HEK293 (cell line): ENCODE data around the gene GNG7.

ENCODE experiments used
- CTCF ChIA-PET: fragments of 350-600 bp; formaldehyde crosslinking; extraction: SDS; loops from one replicate; lab custom pipeline; 2021; ENCODE audit warnings: antibody characterized with exemption; lab: Yijun Ruan, JAX
- POLR2A ChIA-PET: fragments of 300-600 bp; formaldehyde crosslinking; extraction: SDS; loops from one replicate; lab custom pipeline; 2020; ENCODE audit warnings: antibody characterized with exemption, inconsistent platforms; lab: Yijun Ruan, JAX
- H3K27ac ChIP-seq: fragments of 200-500 bp; sonication (Bioruptor generic); 2 replicates; pipeline ENCODE4 v1.5.1; 2014; ENCODE audit warnings: low read depth, low read length, control low read depth, inconsistent platforms; ENCODE audit errors: extremely low read depth
- H3K36me3 ChIP-seq, 2 experiments: fragments of 200-500 bp in 1 of 2; sonication (Bioruptor generic) in 1 of 2; 1 replicate in 1 of 2; 2 replicates in 1 of 2; pipeline ENCODE4 v1.5.1; 2014 to 2017; ENCODE audit warnings: inconsistent platforms in 2 of 2, low read length in 2 of 2; ENCODE audit not compliant: control insufficient read depth in 2 of 2, insufficient read depth in 1 of 2
- H3K4me1 ChIP-seq: fragments of 200-500 bp; sonication (Bioruptor generic); 2 replicates; pipeline ENCODE4 v1.5.1; 2014; ENCODE audit warnings: mild to moderate bottlenecking, low read length, inconsistent platforms; ENCODE audit not compliant: control insufficient read depth, insufficient read depth
- H3K4me3 ChIP-seq: 2 replicates; pipeline ENCODE4 v1.5.1; 2011; ENCODE audit warnings: low read depth, mild to moderate bottlenecking, control low read depth, low read length, moderate library complexity
- H3K9me3 ChIP-seq: fragments of 200-500 bp; sonication (Bioruptor generic); 2 replicates; pipeline ENCODE4 v1.5.1; 2014; ENCODE audit warnings: low read depth, low read length, inconsistent platforms; ENCODE audit not compliant: control insufficient read depth, insufficient read depth
- BCL6B ChIP-seq: fragments of 450-650 bp; formaldehyde crosslinking; IDR thresholded peaks from 2 replicates; pipeline ENCODE4 v1.5.1; 2017; ENCODE audit warnings: missing biosample characterization, missing genetic modification characterization
- CTCF ChIP-seq: fragments of 450-650 bp; formaldehyde crosslinking; IDR thresholded peaks from 2 replicates; pipeline ENCODE4 v1.5.1; 2016; ENCODE audit warnings: missing biosample characterization, missing genetic modification characterization
- FEZF1 ChIP-seq: fragments of 450-650 bp; formaldehyde crosslinking; IDR thresholded peaks from 2 replicates; pipeline ENCODE4 v1.5.1; 2016; ENCODE audit warnings: missing biosample characterization, missing genetic modification characterization
- GLIS1 ChIP-seq: fragments of 450-650 bp; formaldehyde crosslinking; IDR thresholded peaks from 2 replicates; pipeline ENCODE4 v1.5.1; 2016; ENCODE audit warnings: missing biosample characterization, missing genetic modification characterization
- KLF7 ChIP-seq: fragments of 450-650 bp; formaldehyde crosslinking; IDR thresholded peaks from 2 replicates; pipeline ENCODE4 v1.5.1; 2016; ENCODE audit warnings: missing biosample characterization, missing genetic modification characterization, borderline replicate concordance
- PRDM10 ChIP-seq: fragments of 450-650 bp; formaldehyde crosslinking; IDR thresholded peaks from 2 replicates; pipeline ENCODE4 v1.5.1; 2016; ENCODE audit warnings: missing biosample characterization, missing genetic modification characterization
- SP2 ChIP-seq: fragments of 450-650 bp; formaldehyde crosslinking; IDR thresholded peaks from 2 replicates; pipeline ENCODE4 v1.5.1; 2016; ENCODE audit warnings: missing biosample characterization, missing genetic modification characterization
- TRIM28 ChIP-seq: IDR thresholded peaks from 2 replicates; pipeline ENCODE4 v1.6.1; 2011; ENCODE audit warnings: low read length, control low read depth, borderline replicate concordance
- ZBTB11 ChIP-seq: fragments of 450-650 bp; formaldehyde crosslinking; conservative IDR thresholded peaks from 2 replicates; pipeline ENCODE4 v1.5.1; 2016; ENCODE audit warnings: low read depth, missing biosample characterization, missing genetic modification characterization
- ZBTB26 ChIP-seq: fragments of 450-650 bp; formaldehyde crosslinking; optimal IDR thresholded peaks from 2 replicates; pipeline ENCODE3; 2016; ENCODE audit warnings: missing biosample characterization, mild to moderate bottlenecking, missing genetic modification characterization
- ZNF2 ChIP-seq: fragments of 450-650 bp; formaldehyde crosslinking; IDR thresholded peaks from 2 replicates; pipeline ENCODE4 v1.5.1; 2016; ENCODE audit warnings: missing biosample characterization, missing genetic modification characterization
- ZNF239 ChIP-seq: fragments of 450-650 bp; formaldehyde crosslinking; IDR thresholded peaks from 2 replicates; pipeline ENCODE4 v1.5.1; 2016; ENCODE audit warnings: missing biosample characterization, missing genetic modification characterization
- ZNF292 ChIP-seq: fragments of 450-650 bp; formaldehyde crosslinking; IDR thresholded peaks from 2 replicates; pipeline ENCODE4 v1.5.1; 2016; ENCODE audit warnings: low read depth, missing biosample characterization, missing genetic modification characterization, borderline replicate concordance
- ZNF391 ChIP-seq: fragments of 450-650 bp; formaldehyde crosslinking; IDR thresholded peaks from 2 replicates; pipeline ENCODE4 v1.5.1; 2016; ENCODE audit warnings: low read depth, missing biosample characterization, missing genetic modification characterization, borderline replicate concordance
- ZNF529 ChIP-seq: fragments of 450-650 bp; formaldehyde crosslinking; IDR thresholded peaks from 2 replicates; pipeline ENCODE4 v1.5.1; 2017; ENCODE audit warnings: missing genetic modification characterization, missing biosample characterization; ENCODE audit not compliant: insufficient replicate concordance
- ZNF596 ChIP-seq: fragments of 450-650 bp; IDR thresholded peaks from 2 replicates; pipeline ENCODE4 v1.5.0; 2018; ENCODE audit warnings: missing biosample characterization, mild to moderate bottlenecking, missing genetic modification characterization, moderate library complexity
- ZNF658 ChIP-seq: fragments of 450-650 bp; formaldehyde crosslinking; IDR thresholded peaks from 2 replicates; pipeline ENCODE4; 2016; ENCODE audit warnings: missing biosample characterization, missing genetic modification characterization
- ZNF670 ChIP-seq: fragments of 450-650 bp; formaldehyde crosslinking; IDR thresholded peaks from 2 replicates; pipeline ENCODE4 v1.5.1; 2016; ENCODE audit warnings: missing biosample characterization, missing genetic modification characterization, low read depth
- ZNF837 ChIP-seq: fragments of 450-650 bp; formaldehyde crosslinking; IDR thresholded peaks from 2 replicates; pipeline ENCODE4 v1.5.1; 2016; ENCODE audit warnings: missing biosample characterization, missing genetic modification characterization
- ZSCAN30 ChIP-seq: fragments of 450-650 bp; IDR thresholded peaks from 2 replicates; pipeline ENCODE4 v1.5.1; 2018; ENCODE audit warnings: missing biosample characterization, mild to moderate bottlenecking, missing genetic modification characterization, moderate library complexity

Gene GNG7

GRCh38 chr19:2744113-2744512, 41.6 kb upstream of the GNG7 start:
- H3K27ac ChIP-seq = no peak overlapping the region
- no peak overlapping the region for H3K4me3 ChIP-seq
- H3K36me3 ChIP-seq = no peaks in the 10 kb centered on the region
- no peaks in the 10 kb centered on the region for H3K9me3 ChIP-seq
- TF ChIP-seq ZNF670 (tag by site-specific recombination) = no peak
- TF ChIP-seq PRDM10 (tag by site-specific recombination) = no peak
- TF ChIP-seq KLF7 = no peak
- TF ChIP-seq ZNF391 (tag by site-specific recombination) = no peak
- no peak for TF ChIP-seq ZNF239 (tag by site-specific recombination)
- no peak for TF ChIP-seq ZNF658 (tag by site-specific recombination)
- no peak for TF ChIP-seq FEZF1 (tag by site-specific recombination)
- no peak for TF ChIP-seq ZNF2 (tag by site-specific recombination)
- TF ChIP-seq ZNF596 = no peak
- TF ChIP-seq ZSCAN30 (tag by site-specific recombination) = no peak
- TF ChIP-seq ZBTB26 (tag by site-specific recombination) = no peak
- TF ChIP-seq SP2 = no peak
- no peak for TF ChIP-seq BCL6B (tag by site-specific recombination)
- TF ChIP-seq ZNF837 (tag by site-specific recombination) = no peak
- TF ChIP-seq TRIM28 = no peak
- no peak for TF ChIP-seq CTCF
- no peak for TF ChIP-seq ZBTB11 (tag by site-specific recombination)
- TF ChIP-seq GLIS1 (tag by site-specific recombination) = no peak
- TF ChIP-seq ZNF292 (tag by site-specific recombination) = no peak
- no peak for TF ChIP-seq ZNF529
- TF ChIP-seq, all 188 proteins: peak for 0
- ChIA-PET CTCF (no interaction called here), POLR2A (no interaction called here)
- no peaks in the 10 kb centered on the region for H3K4me1 ChIP-seq
